K562 (cell line): ENCODE measurements around the gene BTG2. TPM values are rescaled to one million over a fixed set of nuclear protein-coding genes. Genes with fewer than 3 reads are reported as not detected.

ENCODE experiments used
- ATAC-seq: fragments of 200-7000 bp; cut with Tn5 transposase; 3 replicates; pipeline ENCODE4 v1.9.1; 2020; ENCODE audit warnings: moderate library complexity
- BruUV-seq: library from RNA; stranded (reverse); fragments of 400-500 nt; replicated peaks from 2 replicates; lab custom pipeline; 2021; lab: Mats Ljungman, UMichigan
- CTCF ChIA-PET: fragments of 300-600 bp; formaldehyde crosslinking; extraction: SDS; loops from one replicate; lab custom pipeline; 2021; ENCODE audit warnings: low intra/inter-chr PET ratio; lab: Yijun Ruan, JAX
- POLR2A ChIA-PET: fragments of 300-600, 350-650 bp; sonication (Branson Sonifier 250); formaldehyde crosslinking; extraction: SDS; loops from one replicate; lab custom pipeline; 2021; ENCODE audit warnings: antibody characterized with exemption, inconsistent platforms; lab: Yijun Ruan, JAX
- DNase-seq, 4 experiments: peaks; one replicate each; pipeline versions ENCODE4 v3.0.0 to v3.0.0-alpha.2; 2011 to 2018; ENCODE audit warnings: low spot score in 3 of 4, mixed read lengths in 3 of 4; ENCODE audit errors: extremely low read depth in 1 of 4
- FAIRE-seq: peaks from 2 replicates; lab custom pipeline; 2011; peaks lifted over from hg19 to GRCh38; lab: Jason Lieb, UNC
- H2AFZ ChIP-seq: 2 replicates; pipeline ENCODE4 v1.6.0; 2011; ENCODE audit warnings: low read depth, low read length, control low read depth, inconsistent platforms
- H3K27ac ChIP-seq: fragments of 200-600 bp; 3 replicates; pipeline ENCODE4 v1.8.0; 2011; ENCODE audit warnings: low read depth, mild to moderate bottlenecking, control low read depth, inconsistent platforms, low read length, moderate library complexity, mixed read lengths; ENCODE audit errors: extremely low read depth
- H3K27me3 ChIP-seq, 2 experiments: fragments of 300-600 bp in 1 of 2; 2 replicates in 1 of 2; 3 replicates in 1 of 2; pipeline versions ENCODE4 v1.6.0 to v1.8.0; 2011; ENCODE audit warnings: inconsistent platforms in 2 of 2, low read length in 2 of 2, mild to moderate bottlenecking in 1 of 2, mixed read lengths in 1 of 2, moderate library complexity in 1 of 2; ENCODE audit not compliant: control insufficient read depth in 2 of 2, insufficient read depth in 2 of 2
- H3K36me3 ChIP-seq: fragments of 300-600 bp; 3 replicates; pipeline ENCODE4 v1.8.0; 2011; ENCODE audit warnings: mild to moderate bottlenecking, low read length, inconsistent platforms; ENCODE audit not compliant: control insufficient read depth, insufficient read depth
- H3K4me1 ChIP-seq, 2 experiments: fragments of 200-600 bp in 1 of 2; replicated peaks in 1 of 2; 2 replicates in 1 of 2; 3 replicates in 1 of 2; pipeline versions ENCODE4 v1.5.1 to v1.8.0; 2011; ENCODE audit warnings: inconsistent platforms in 2 of 2, low read length in 2 of 2, mild to moderate bottlenecking in 1 of 2, mixed read lengths in 1 of 2, moderate library complexity in 1 of 2; ENCODE audit not compliant: control insufficient read depth in 2 of 2, insufficient read depth in 2 of 2
- H3K4me2 ChIP-seq: 2 replicates; pipeline ENCODE4 v1.6.1; 2011; ENCODE audit warnings: low read length, control low read depth, inconsistent platforms, mixed read lengths; ENCODE audit not compliant: insufficient read depth
- H3K4me3 ChIP-seq: fragments of 200-600 bp; sonication (generic), shearing (Covaris generic); 2 replicates; pipeline ENCODE4 v1.5.1; 2016; ENCODE audit warnings: control low read depth, inconsistent platforms
- H3K79me2 ChIP-seq: fragments of 200-600 bp; 3 replicates; pipeline ENCODE4 v1.8.0; 2011; ENCODE audit warnings: low read length, inconsistent platforms; ENCODE audit not compliant: control insufficient read depth, insufficient read depth
- H3K9ac ChIP-seq, 2 experiments: 2 replicates each; pipeline versions ENCODE4 v1.6.0 to v1.6.1; 2011; ENCODE audit warnings: low read depth in 2 of 2, low read length in 2 of 2, control low read depth in 1 of 2, inconsistent platforms in 1 of 2, mild to moderate bottlenecking in 1 of 2, mixed read lengths in 1 of 2; ENCODE audit not compliant: insufficient read depth in 1 of 2
- H3K9me1 ChIP-seq: one replicate; pipeline ENCODE4 v1.6.0; 2011; ENCODE audit warnings: inconsistent platforms, mild to moderate bottlenecking, low read length, moderate library complexity; ENCODE audit not compliant: control insufficient read depth, insufficient read depth
- H3K9me3 ChIP-seq: replicated peaks from 2 replicates; pipeline ENCODE4 v1.5.1; 2011; ENCODE audit warnings: low read depth, low read length, inconsistent platforms; ENCODE audit not compliant: control insufficient read depth, insufficient read depth
- H4K20me1 ChIP-seq: replicated peaks from 2 replicates; pipeline ENCODE4 v1.6.1; 2011; ENCODE audit warnings: low read length, inconsistent platforms, mixed read lengths; ENCODE audit not compliant: control insufficient read depth, insufficient read depth
- BACH1 ChIP-seq: fragments of 200-800 bp; sonication (Bioruptor generic); IDR thresholded peaks from 2 replicates; pipeline ENCODE4 v1.6.1; 2016; ENCODE audit warnings: missing genetic modification characterization, missing compliant biosample characterization
- CREB1 ChIP-seq, 2 experiments: sonication (generic) in 1 of 2; formaldehyde crosslinking in 1 of 2; IDR thresholded peaks; 2 replicates each; pipeline versions ENCODE4 v1.6.1 to v1.8.0; 2012 to 2022; ENCODE audit warnings: inconsistent platforms in 1 of 2, mild to moderate bottlenecking in 1 of 2, missing genetic modification reagents in 1 of 2, moderate library complexity in 1 of 2
- CTCF ChIP-seq, 3 experiments: IDR thresholded peaks in 2 of 3; conservative IDR thresholded peaks in 1 of 3; 2 replicates each; pipeline ENCODE4 v1.5.1; 2011 to 2012; ENCODE audit warnings: low read length in 3 of 3, mild to moderate bottlenecking in 3 of 3, control low read depth in 2 of 3, improper control_type of control experiment in 1 of 3, inconsistent platforms in 1 of 3, low read depth in 1 of 3, mixed read lengths in 1 of 3, moderate library complexity in 1 of 3; ENCODE audit not compliant: insufficient read depth in 2 of 3
- FOXK2 ChIP-seq, 2 experiments: fragments of 450-650 bp; IDR thresholded peaks in 1 of 2; conservative IDR thresholded peaks in 1 of 2; 2 replicates each; pipeline ENCODE4 v1.6.1; 2016; ENCODE audit warnings: low read depth in 2 of 2, mild to moderate bottlenecking in 1 of 2
- HMG20B ChIP-seq: fragments of 250-450 bp; sonication (Bioruptor Pico); IDR thresholded peaks from 2 replicates; pipeline ENCODE4 v1.5.0; 2021; ENCODE audit warnings: mild to moderate bottlenecking
- HNRNPK ChIP-seq: fragments of 200-400 bp; formaldehyde crosslinking; IDR thresholded peaks from one replicate; pipeline ENCODE4 v1.6.1; 2018; ENCODE audit warnings: mild to moderate bottlenecking, low read depth, low read length; ENCODE audit not compliant: poor library complexity, severe bottlenecking
- MCM7 ChIP-seq, 2 experiments: fragments of 450-650 bp; IDR thresholded peaks; 2 replicates each; pipeline ENCODE4 v1.6.1; 2016 to 2018
- MEIS2 ChIP-seq: fragments of 450-650 bp; IDR thresholded peaks from 2 replicates; pipeline ENCODE4 v1.6.1; 2014; ENCODE audit warnings: mild to moderate bottlenecking; ENCODE audit not compliant: partially characterized antibody
- PREB ChIP-seq: sonication (generic); formaldehyde crosslinking; IDR thresholded peaks from 2 replicates; pipeline ENCODE4 v1.8.1; 2023; ENCODE audit warnings: mild to moderate bottlenecking, missing genetic modification reagents
- RAD21 ChIP-seq, 2 experiments: fragments of 250-450 bp in 1 of 2; fragments of 450-650 bp in 1 of 2; sonication (Bioruptor Pico) in 1 of 2; formaldehyde crosslinking in 1 of 2; IDR thresholded peaks in 1 of 2; conservative IDR thresholded peaks in 1 of 2; 2 replicates each; pipeline versions ENCODE4 v1.4.0 to v1.8.0; 2020 to 2022; ENCODE audit warnings: mild to moderate bottlenecking in 2 of 2, moderate library complexity in 1 of 2
- RBM39 ChIP-seq: fragments of 200-400 bp; formaldehyde crosslinking; optimal IDR thresholded peaks from 2 replicates; pipeline ENCODE3; 2018; ENCODE audit warnings: low read depth, low read length
- SOX6 ChIP-seq: fragments of 450-650 bp; IDR thresholded peaks from 2 replicates; pipeline ENCODE4 v1.6.1; 2014; ENCODE audit warnings: mild to moderate bottlenecking
- TAF9B ChIP-seq: fragments of 450-650 bp; IDR thresholded peaks from 2 replicates; pipeline ENCODE4 v1.6.1; 2018; ENCODE audit warnings: mild to moderate bottlenecking; ENCODE audit not compliant: partially characterized antibody
- TFAP4 ChIP-seq: sonication (generic); formaldehyde crosslinking; IDR thresholded peaks from 2 replicates; pipeline ENCODE4 v1.8.0; 2022; ENCODE audit warnings: missing genetic modification reagents, mild to moderate bottlenecking, moderate library complexity, borderline replicate concordance
- ZNF121 ChIP-seq: sonication (generic); formaldehyde crosslinking; conservative IDR thresholded peaks from 2 replicates; pipeline ENCODE4 v1.8.0; 2022; ENCODE audit warnings: missing genetic modification reagents
- ZNF740 ChIP-seq, 3 experiments: fragments of 200-800 bp in 1 of 3; sonication (Bioruptor generic) in 1 of 3; sonication (generic) in 1 of 3; formaldehyde crosslinking in 1 of 3; IDR thresholded peaks; 2 replicates each; pipeline versions ENCODE4 v1.6.1 to v1.8.0; 2016 to 2022; ENCODE audit warnings: mild to moderate bottlenecking in 2 of 3, missing compliant biosample characterization in 2 of 3, missing genetic modification characterization in 2 of 3, missing genetic modification reagents in 1 of 3
- WGBS: fragments of 100-300 bp; shearing (Covaris generic); methylation state at CpG from one replicate; pipeline ENCODE4 v1.1.6; 2016; ENCODE audit warnings: low coverage, mixed read lengths; ENCODE audit not compliant: insufficient coverage; ENCODE audit errors: missing lambda C conversion rate; 5-methylcytosine and 5-hydroxymethylcytosine counted together
- in situ Hi-C: fragments of 300-500 bp; cut with MboI; formaldehyde crosslinking; loops from 4 replicates; pipeline ENCODE4 v1.15.0; 2018; ENCODE audit warnings: inconsistent platforms, mixed read lengths
- intact Hi-C: fragments of 100-400 bp; cut with micrococcal nuclease; formaldehyde crosslinking; loops from 2 replicates; pipeline ENCODE4 v1.14.2; 2022
- polyA plus RNA-seq, 8 experiments: library from polyadenylated mRNA; depleted of rRNA in 4 of 8; stranded (reverse) in 5 of 8; unstranded in 3 of 8; fragments of >200 nt; fragmentation: Nextera tagmentation in 2 of 8; fragmentation: Illumina TruSeq in 1 of 8; extraction: Ambion mirVana in 2 of 8; extraction: Trizol in 1 of 8; gene quantifications; 2 replicates each; pipeline versions ENCODE4 v1.2.1 to v1.2.3, GENCODE V29; 2011 to 2014; ENCODE audit warnings: inconsistent platforms in 1 of 8, missing spikeins in 1 of 8
- total RNA-seq, 7 experiments: library from RNA; depleted of rRNA in 6 of 7; stranded (reverse); fragments of >200 nt in 6 of 7; fragmentation: Illumina TruSeq in 2 of 7; extraction: Trizol in 2 of 7; gene quantifications; 2 replicates each; pipeline versions ENCODE4 v1.2.1 to v1.2.3, GENCODE V29; 2011 to 2021; ENCODE audit warnings: low replicate concordance in 1 of 7

Gene BTG2
- total and polyA plus RNA-seq, 9 of the 15 experiments (the other 6 are each of a cell fraction or from before 2014, with no cell fraction given), result 2.3 to 41.9 (median 8.7) TPM

GRCh38 chr1:203328714-203329122 lies 23.4 kb downstream of the BTG2 start:
- WGBS, result 3% methylated on average over 7 of the region's 7 CpGs
- H2AFZ ChIP-seq, result peak overlapping the region; percentile 2; the same call in 1 of the 2 replicates
- in situ Hi-C loops, result no loop called here
- no peak overlapping the region for H3K27ac ChIP-seq
- intact Hi-C loops, result no loop called here
- peaks cover 24 to 25% of the 10 kb centered on the region in 2 experiments; a peak in 4 of 5 replicates for H3K4me1 ChIP-seq
- no peaks in the 10 kb centered on the region for H3K36me3 ChIP-seq
- ATAC-seq, result peak; percentile 44
- peak; percentile 74 to 81 (median 80) for DNase-seq
- no peaks in the 10 kb centered on the region for H3K79me2 ChIP-seq
- H3K4me2 ChIP-seq, result no peak overlapping the region
- H3K27me3 ChIP-seq, result peaks cover 10 to 28% of the 10 kb centered on the region in 2 experiments; a peak in 4 of 5 replicates
- ChIA-PET CTCF (interaction anchor here (0.6 to 3.5 kb wide), 4 partner anchors 10 to 58 kb away, joined by 3 to 38 read pairs (median 4); no protein-coding TSS in a partner anchor), POLR2A (interaction anchor here (0.6 kb wide), 1 partner anchor 598 kb away, joined by 3 read pairs; no protein-coding TSS in a partner anchor)
- peak; percentile 73 for FAIRE-seq
- H3K9me1 ChIP-seq, result no peaks in the 10 kb centered on the region
- BruUV-seq, result no TSS peak
- no peak overlapping the region for H3K4me3 ChIP-seq
- no peak overlapping the region; a peak in 1 of 4 replicates for H3K9ac ChIP-seq
- H4K20me1 ChIP-seq, result no peaks in the 10 kb centered on the region
- H3K9me3 ChIP-seq, result no peaks in the 10 kb centered on the region
- TF ChIP-seq BACH1 (tag) (no peak), SOX6 (peak; percentile 48), RAD21 (CRISPR knock-in tag; conservative IDR thresholded peaks at IDR 0.05 in 1 of 2, IDR thresholded peaks at IDR 0.05 in 1 of 2) (peak; percentile 51 to 69), RBM39 (no peak), ZNF121 (no peak), CTCF (IDR thresholded peaks at IDR 0.05 in 2 of 3, conservative IDR thresholded peaks at IDR 0.05 in 1 of 3; ENCODE audit: insufficient read depth in 2 of 3, low read depth in 1 of 3, low read length in 3 of 3) (peak; percentile 48 to 70 (median 61)), CREB1 (IDR thresholded peaks at IDR 0.05) (no peak), CREB1 (CRISPR knock-in tag; IDR thresholded peaks at IDR 0.05) (peak; percentile 52; the same call in 1 of the 2 replicates), TFAP4 (CRISPR knock-in tag) (peak; percentile 44; the same call in 1 of the 2 replicates), MCM7 (IDR thresholded peaks at IDR 0.05) (no peak), TAF9B (no peak), FOXK2 (conservative IDR thresholded peaks at IDR 0.05 in 1 of 2, IDR thresholded peaks at IDR 0.05 in 1 of 2; ENCODE audit: low read depth in 2 of 2) (no peak), ZNF740 (CRISPR knock-in tag; IDR thresholded peaks at IDR 0.05) (no peak), ZNF740 (tag; IDR thresholded peaks at IDR 0.05) (no peak), PREB (CRISPR knock-in tag) (no peak), HNRNPK (no peak), HMG20B (CRISPR knock-in tag) (no peak), MEIS2 (peak; percentile 21)
